ENCODE data around the gene LAMA5. TPM values are rescaled to one million over a fixed set of nuclear protein-coding genes. Genes with fewer than 3 reads are reported as not detected.

LAMA5 gene
- polyA plus RNA-seq, 1 of the 3 experiments (the other 2 are of a cell fraction), result 27.2 TPM

GRCh38 chr20:62305765-62306413, 61.2 kb downstream of the LAMA5 start:
- peaks cover 53% of the 10 kb centered on the region for H4K20me1 ChIP-seq (ENCODE audit: insufficient read depth)
- H3K79me2 ChIP-seq (ENCODE audit: insufficient read depth), result peaks cover 44% of the 10 kb centered on the region
- peaks cover 5 to 62% of the 10 kb centered on the region in 2 experiments for H3K36me3 ChIP-seq (replicated peaks in 1 of 2; ENCODE audit: control insufficient read depth in 1 of 2, insufficient read depth in 2 of 2, low read length in 1 of 2)
- H3K9me2 ChIP-seq, result no peaks in the 10 kb centered on the region
- ChIA-PET CTCF (interaction anchor here (0.8 to 4.8 kb wide), 5 partner anchors 13 to 104 kb away, joined by 3 to 28 read pairs (median 4); partner anchors contain the start of gene RPS21), POLR2A (interaction anchor here (0.7 to 1.9 kb wide), 3 partner anchors 60 to 81 kb away, joined by 3 to 5 read pairs (median 3); partner anchors contain the start of gene RPS21)
- no peak overlapping the region for H2AFZ ChIP-seq (ENCODE audit: low read depth)
- no peaks in the 10 kb centered on the region for H3K9me3 ChIP-seq
- peaks cover 7 to 26% of the 10 kb centered on the region in 2 experiments; a peak in 2 of 4 replicates for H3K4me1 ChIP-seq (ENCODE audit: control insufficient read depth in 1 of 2, insufficient read depth in 2 of 2, low read depth in 1 of 2, low read length in 1 of 2)
- H3K27me3 ChIP-seq (ENCODE audit: insufficient read depth), result no peaks in the 10 kb centered on the region
- peak overlapping the region in 1 of 2 experiments; percentile 38; a peak in 1 of 4 replicates for H3K4me3 ChIP-seq (ENCODE audit: low read depth in 2 of 2, low read length in 1 of 2)
- DNase-seq, result no peak
- H3F3A ChIP-seq (replicated peaks; ENCODE audit: insufficient read depth), result peaks cover 25% of the 10 kb centered on the region
- H3K4me2 ChIP-seq, result peak overlapping the region; percentile 93; the same call in 1 of the 2 replicates
- H3K27ac ChIP-seq (ENCODE audit: low read depth in 2 of 2, low read length in 1 of 2), result no peak overlapping the region; a peak in 1 of 4 replicates
- H3K9ac ChIP-seq, result no peak overlapping the region
- TF ChIP-seq RFX5 (IDR thresholded peaks at IDR 0.05; ENCODE audit: low read length) (no peak), POLR2AphosphoS5 (IDR thresholded peaks at IDR 0.05; ENCODE audit: low read depth, low read length) (no peak), USF1 (IDR thresholded peaks at IDR 0.05; ENCODE audit: borderline replicate concordance, low read depth) (no peak), MXI1 (IDR thresholded peaks at IDR 0.05; ENCODE audit: low read depth, low read length) (no peak), CHD2 (IDR thresholded peaks at IDR 0.05; ENCODE audit: low read length, partially characterized antibody) (no peak), FOSL2 (IDR thresholded peaks at IDR 0.05; ENCODE audit: borderline replicate concordance, low read depth) (no peak), RAD21 (IDR thresholded peaks at IDR 0.05; ENCODE audit: low read length) (no peak), RCOR1 (IDR thresholded peaks at IDR 0.05; ENCODE audit: low read length) (no peak), MEF2A (IDR thresholded peaks at IDR 0.05; ENCODE audit: borderline replicate concordance, low read depth) (no peak), SMC3 (IDR thresholded peaks at IDR 0.05; ENCODE audit: low read depth, low read length) (no peak), NFIC (IDR thresholded peaks at IDR 0.05; ENCODE audit: borderline replicate concordance) (no peak), ELF1 (IDR thresholded peaks at IDR 0.05) (no peak), SIN3A (IDR thresholded peaks at IDR 0.05; ENCODE audit: borderline replicate concordance, low read depth, low read length) (no peak), FOXM1 (IDR thresholded peaks at IDR 0.05; ENCODE audit: low read depth) (no peak)
- TF ChIP-seq, protein P1, sequence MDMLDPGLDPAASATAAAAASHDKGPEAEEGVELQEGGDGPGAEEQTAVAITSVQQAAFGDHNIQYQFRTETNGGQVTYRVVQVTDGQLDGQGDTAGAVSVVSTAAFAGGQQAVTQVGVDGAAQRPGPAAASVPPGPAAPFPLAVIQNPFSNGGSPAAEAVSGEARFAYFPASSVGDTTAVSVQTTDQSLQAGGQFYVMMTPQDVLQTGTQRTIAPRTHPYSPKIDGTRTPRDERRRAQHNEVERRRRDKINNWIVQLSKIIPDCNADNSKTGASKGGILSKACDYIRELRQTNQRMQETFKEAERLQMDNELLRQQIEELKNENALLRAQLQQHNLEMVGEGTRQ (IDR thresholded peaks at IDR 0.05; ENCODE audit: borderline replicate concordance, low read depth, low read length), result no peak
- TF ChIP-seq, protein P2, sequence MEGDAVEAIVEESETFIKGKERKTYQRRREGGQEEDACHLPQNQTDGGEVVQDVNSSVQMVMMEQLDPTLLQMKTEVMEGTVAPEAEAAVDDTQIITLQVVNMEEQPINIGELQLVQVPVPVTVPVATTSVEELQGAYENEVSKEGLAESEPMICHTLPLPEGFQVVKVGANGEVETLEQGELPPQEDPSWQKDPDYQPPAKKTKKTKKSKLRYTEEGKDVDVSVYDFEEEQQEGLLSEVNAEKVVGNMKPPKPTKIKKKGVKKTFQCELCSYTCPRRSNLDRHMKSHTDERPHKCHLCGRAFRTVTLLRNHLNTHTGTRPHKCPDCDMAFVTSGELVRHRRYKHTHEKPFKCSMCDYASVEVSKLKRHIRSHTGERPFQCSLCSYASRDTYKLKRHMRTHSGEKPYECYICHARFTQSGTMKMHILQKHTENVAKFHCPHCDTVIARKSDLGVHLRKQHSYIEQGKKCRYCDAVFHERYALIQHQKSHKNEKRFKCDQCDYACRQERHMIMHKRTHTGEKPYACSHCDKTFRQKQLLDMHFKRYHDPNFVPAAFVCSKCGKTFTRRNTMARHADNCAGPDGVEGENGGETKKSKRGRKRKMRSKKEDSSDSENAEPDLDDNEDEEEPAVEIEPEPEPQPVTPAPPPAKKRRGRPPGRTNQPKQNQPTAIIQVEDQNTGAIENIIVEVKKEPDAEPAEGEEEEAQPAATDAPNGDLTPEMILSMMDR (IDR thresholded peaks at IDR 0.05), result no peak
- 77% methylated on average over 23 of the region's 33 CpGs for WGBS (ENCODE audit: low lambda C conversion rate)
